Skeletal muscle tissue (tissue), 4 donors: ENCODE data around the gene SYTL5. TPM values are rescaled to one million over a fixed set of nuclear protein-coding genes. Genes with fewer than 3 reads are reported as not detected.

ENCODE experiments used
- H3K27ac ChIP-seq: one replicate; pipeline ENCODE4 v1.7.0; 2013; ENCODE audit warnings: mild to moderate bottlenecking, low read depth, low read length, inconsistent platforms
- H3K27me3 ChIP-seq, 3 donors: one replicate each; pipeline ENCODE4 v1.7.0; 2013; ENCODE audit warnings: low read length in 3 of 3; ENCODE audit not compliant: control insufficient read depth in 3 of 3, insufficient read depth in 3 of 3
- H3K36me3 ChIP-seq, 3 donors: one replicate each; pipeline ENCODE4 v1.7.0; 2013; ENCODE audit warnings: low read length in 3 of 3; ENCODE audit not compliant: control insufficient read depth in 3 of 3, insufficient read depth in 3 of 3
- H3K4me1 ChIP-seq, 3 donors: one replicate each; pipeline ENCODE4 v1.7.0; 2013; ENCODE audit warnings: low read length in 3 of 3, mild to moderate bottlenecking in 3 of 3; ENCODE audit not compliant: control insufficient read depth in 3 of 3, insufficient read depth in 3 of 3
- H3K4me3 ChIP-seq, 3 donors: one replicate each; pipeline ENCODE4 v1.7.0; 2013; ENCODE audit warnings: low read length in 3 of 3
- H3K9ac ChIP-seq, 3 donors: one replicate each; pipeline ENCODE4 v1.7.0; 2013; ENCODE audit warnings: low read length in 3 of 3, mild to moderate bottlenecking in 3 of 3, moderate library complexity in 2 of 3, low read depth in 1 of 3
- H3K9me3 ChIP-seq, 3 donors: one replicate each; pipeline ENCODE4 v1.7.0; 2013; ENCODE audit warnings: low read length in 3 of 3; ENCODE audit not compliant: control insufficient read depth in 3 of 3
- total RNA-seq: library from RNA; depleted of rRNA; stranded (reverse); fragments of >200 nt; gene quantifications from one replicate; pipeline ENCODE4 v1.2.3, GENCODE V29; 2014
- donor health status: Osteomylitis.

SYTL5 gene
- total RNA-seq, 1 donor from 2014 or later: not detected

DNA sequence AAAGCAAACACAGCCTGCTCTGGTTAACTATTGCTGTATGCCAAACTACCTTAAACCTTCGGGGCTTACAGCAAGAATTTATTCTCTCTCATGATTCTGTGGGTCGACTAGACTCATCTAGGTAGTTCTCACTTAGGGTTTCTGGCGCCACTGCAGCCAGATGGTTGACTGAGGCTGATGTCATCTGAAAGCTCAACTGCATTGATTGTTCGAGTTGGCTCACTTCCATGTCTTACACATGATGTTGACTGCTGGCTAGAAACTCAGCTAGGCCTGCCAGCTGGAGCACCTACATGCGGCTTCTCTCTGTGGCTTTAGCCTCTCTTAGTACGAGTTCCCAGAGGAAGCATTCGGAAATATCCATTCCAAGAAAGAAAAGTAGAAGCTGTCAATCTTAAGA is 111.1 kb downstream of the SYTL5 start:
- no peaks in the 10 kb centered on the region for H3K27me3 ChIP-seq

DNA sequence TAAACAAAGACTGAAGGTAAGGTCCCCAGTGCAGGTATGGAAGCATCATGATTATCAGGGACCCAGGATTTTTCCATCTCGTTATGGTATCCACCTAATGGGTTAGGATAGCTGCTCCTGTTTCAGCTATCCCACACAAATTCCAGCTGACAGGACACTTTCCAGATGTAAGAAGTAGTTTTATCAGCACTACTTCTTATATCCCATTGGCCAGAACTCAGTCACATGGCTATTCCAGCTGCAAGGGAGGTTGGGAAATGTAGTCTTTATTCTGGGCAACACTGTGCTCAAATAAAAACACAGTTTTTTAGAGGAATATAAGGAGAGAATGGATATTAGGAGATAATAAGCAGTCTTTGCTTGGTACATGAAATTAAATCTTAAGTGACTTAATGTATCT is 117.6 kb downstream of the SYTL5 start:
- Histone ChIP-seq H3K9me3 (no peaks in the 10 kb centered on the region), H3K27me3 (no peaks in the 10 kb centered on the region), H3K27ac (no peak overlapping the region), H3K4me3 (no peak overlapping the region), H3K9ac (no peak overlapping the region), H3K4me1 (no peaks in the 10 kb centered on the region), H3K36me3 (no peaks in the 10 kb centered on the region)

More for the DNA sequence above, 111.1 kb downstream of the SYTL5 start:
- Histone ChIP-seq H3K36me3 (no peaks in the 10 kb centered on the region), H3K27ac (no peak overlapping the region), H3K9me3 (no peaks in the 10 kb centered on the region), H3K9ac (no peak overlapping the region), H3K4me1 (no peaks in the 10 kb centered on the region), H3K4me3 (no peak overlapping the region)

DNA sequence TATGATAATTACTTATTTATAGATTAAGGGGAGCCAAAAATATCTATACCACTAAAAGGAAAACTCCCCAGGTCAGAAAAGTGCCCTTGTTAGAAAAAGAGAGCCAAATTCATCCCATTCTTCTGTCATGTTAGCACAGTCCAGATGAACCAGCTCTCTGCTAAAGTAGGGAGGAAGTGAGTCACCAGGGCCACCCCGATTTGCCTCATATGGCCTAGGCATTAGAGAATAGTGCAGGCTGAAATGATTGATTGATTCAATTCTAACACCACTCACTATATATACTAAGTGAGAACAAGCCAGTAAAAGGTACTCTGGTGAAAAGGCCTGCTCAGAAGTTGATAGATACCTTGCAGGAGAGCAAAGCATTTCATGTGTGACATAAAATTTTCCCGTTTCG is 119.8 kb downstream of the SYTL5 start:
- Histone ChIP-seq H3K27ac (no peak overlapping the region), H3K4me3 (no peak overlapping the region), H3K9ac (no peak overlapping the region), H3K9me3 (no peaks in the 10 kb centered on the region), H3K4me1 (no peaks in the 10 kb centered on the region), H3K27me3 (no peaks in the 10 kb centered on the region), H3K36me3 (no peaks in the 10 kb centered on the region)

DNA sequence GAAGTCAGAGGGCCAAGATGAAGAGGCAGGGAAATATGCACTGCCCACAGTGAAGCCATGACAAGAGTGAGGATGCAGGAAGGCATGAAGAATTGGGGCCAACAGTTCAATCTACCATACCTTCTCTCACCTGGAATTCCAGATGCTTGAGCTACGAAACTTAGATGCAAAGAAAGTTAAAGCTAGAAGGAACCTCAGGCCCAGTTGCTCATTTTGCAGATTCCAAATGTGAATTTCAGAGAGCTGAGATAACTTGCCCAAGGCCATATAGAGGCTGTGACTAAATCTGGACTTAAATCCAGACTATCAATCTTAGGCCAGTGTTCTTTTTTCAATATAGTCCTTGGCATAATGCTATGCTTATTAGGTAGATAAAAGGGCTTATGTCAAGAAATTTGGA is 121.6 kb downstream of the SYTL5 start:
- Histone ChIP-seq H3K9ac (no peak overlapping the region), H3K4me3 (no peak overlapping the region), H3K4me1 (no peaks in the 10 kb centered on the region), H3K36me3 (no peaks in the 10 kb centered on the region), H3K27ac (no peak overlapping the region), H3K27me3 (no peaks in the 10 kb centered on the region), H3K9me3 (no peaks in the 10 kb centered on the region)

DNA sequence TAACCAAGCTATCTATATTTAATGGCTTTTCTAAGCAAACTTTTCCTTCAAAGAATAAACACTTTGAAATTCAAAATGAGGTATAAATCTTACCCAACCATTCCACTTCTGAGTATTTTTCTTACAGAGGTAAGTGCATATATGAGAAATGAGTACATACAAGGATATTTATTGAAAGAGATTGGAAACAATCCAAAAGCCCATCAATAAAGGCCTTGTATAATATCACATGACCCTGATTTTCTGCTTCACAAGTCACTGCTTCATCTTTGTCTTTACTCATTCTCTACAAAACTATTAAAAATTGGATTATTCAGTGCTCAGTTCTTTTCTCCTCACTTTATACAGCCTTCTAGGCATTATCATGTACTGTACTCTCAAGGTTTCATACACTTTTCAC is 123.0 kb downstream of the SYTL5 start:
- H3K4me3 ChIP-seq: no peak overlapping the region
- no peaks in the 10 kb centered on the region for H3K4me1 ChIP-seq
- H3K36me3 ChIP-seq: no peaks in the 10 kb centered on the region
- no peak overlapping the region for H3K27ac ChIP-seq
- H3K27me3 ChIP-seq: no peaks in the 10 kb centered on the region
- no peak overlapping the region for H3K9ac ChIP-seq
- H3K9me3 ChIP-seq: no peaks in the 10 kb centered on the region

DNA sequence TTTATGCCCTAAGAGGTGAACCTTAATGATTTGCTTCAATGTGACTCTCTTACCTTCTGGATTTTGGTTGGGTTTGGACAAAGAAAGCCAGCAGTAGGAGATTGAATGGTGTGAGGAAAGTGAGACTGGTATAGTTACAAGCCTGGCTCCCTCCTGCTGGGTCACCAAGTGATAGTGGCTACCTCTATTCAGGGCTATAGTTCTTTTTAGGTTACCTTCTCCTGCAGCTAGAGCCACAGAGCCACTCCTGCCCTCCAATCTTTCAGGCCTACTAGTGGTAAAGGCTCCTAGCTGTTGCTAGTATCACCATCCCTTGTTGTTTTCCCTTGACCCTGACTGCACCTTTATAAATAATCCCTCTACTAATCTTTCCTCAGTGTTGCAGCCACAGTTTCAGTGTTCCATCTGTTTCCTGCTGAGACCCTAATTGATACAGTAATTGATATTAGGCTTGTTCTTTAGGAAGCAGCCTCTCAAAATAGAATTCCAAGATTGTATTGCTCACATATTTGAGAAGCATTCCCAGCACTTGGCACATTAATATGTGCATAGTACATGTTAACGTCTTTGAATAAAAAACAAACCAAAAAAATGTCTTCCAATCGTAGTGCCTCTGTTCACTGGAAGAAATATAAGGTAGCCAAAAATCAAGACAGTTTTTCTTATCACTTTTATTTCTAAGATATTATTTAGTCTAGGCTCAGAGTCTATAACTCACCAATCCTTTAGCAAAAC is 132.0 kb downstream of the SYTL5 start:
- Histone ChIP-seq H3K36me3 (no peaks in the 10 kb centered on the region), H3K27ac (no peak overlapping the region), H3K9ac (no peak overlapping the region), H3K9me3 (no peaks in the 10 kb centered on the region), H3K27me3 (no peaks in the 10 kb centered on the region), H3K4me1 (no peaks in the 10 kb centered on the region), H3K4me3 (no peak overlapping the region)

DNA sequence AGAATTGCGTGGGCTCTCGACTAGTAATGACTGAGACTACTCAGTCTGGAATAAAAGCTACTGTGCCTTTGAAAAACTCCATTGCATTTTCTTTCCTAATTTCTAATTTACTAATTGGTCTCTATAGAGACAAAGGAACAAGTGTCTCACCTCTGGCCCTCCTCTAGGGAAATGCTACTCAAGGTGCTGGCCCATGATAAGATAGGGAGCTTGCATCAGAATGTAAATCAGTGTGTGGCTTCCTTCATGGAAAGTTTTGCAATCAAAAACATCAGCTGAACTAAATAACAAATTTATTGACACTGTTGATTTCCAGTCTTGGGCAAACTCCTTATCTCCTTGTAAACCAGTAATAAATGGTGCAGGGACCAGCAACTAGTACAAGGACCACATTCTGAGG is 132.5 kb downstream of the SYTL5 start:
- no peaks in the 10 kb centered on the region for H3K9me3 ChIP-seq
- H3K36me3 ChIP-seq: no peaks in the 10 kb centered on the region
- no peak overlapping the region for H3K27ac ChIP-seq
- H3K9ac ChIP-seq: no peak overlapping the region
- H3K4me1 ChIP-seq: no peaks in the 10 kb centered on the region
- H3K27me3 ChIP-seq: no peaks in the 10 kb centered on the region
- no peak overlapping the region for H3K4me3 ChIP-seq

DNA sequence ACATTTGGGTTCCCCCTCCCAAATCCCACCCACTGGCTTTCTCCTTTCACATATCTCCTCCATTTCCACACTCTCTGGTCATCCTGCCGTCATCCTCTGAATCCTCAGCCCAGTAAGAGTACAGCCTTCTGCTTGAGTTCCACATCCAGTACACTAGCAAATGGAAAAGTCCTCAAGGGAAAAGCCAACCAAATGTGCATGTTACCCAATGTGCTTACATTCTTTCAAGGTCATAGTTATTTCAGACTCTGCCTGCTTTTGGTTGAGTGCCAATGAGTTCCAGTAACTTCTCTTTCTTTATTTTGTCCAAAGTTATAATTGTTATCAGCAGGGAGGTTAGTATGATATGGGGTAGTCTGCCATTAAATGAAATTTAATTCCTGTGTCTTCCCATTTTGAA is 136.3 kb downstream of the SYTL5 start:
- no peak overlapping the region for H3K9ac ChIP-seq
- H3K9me3 ChIP-seq: no peaks in the 10 kb centered on the region
- H3K27ac ChIP-seq: no peak overlapping the region
- no peak overlapping the region for H3K4me3 ChIP-seq
- no peaks in the 10 kb centered on the region for H3K36me3 ChIP-seq
- no peaks in the 10 kb centered on the region for H3K27me3 ChIP-seq
- H3K4me1 ChIP-seq: no peaks in the 10 kb centered on the region

DNA sequence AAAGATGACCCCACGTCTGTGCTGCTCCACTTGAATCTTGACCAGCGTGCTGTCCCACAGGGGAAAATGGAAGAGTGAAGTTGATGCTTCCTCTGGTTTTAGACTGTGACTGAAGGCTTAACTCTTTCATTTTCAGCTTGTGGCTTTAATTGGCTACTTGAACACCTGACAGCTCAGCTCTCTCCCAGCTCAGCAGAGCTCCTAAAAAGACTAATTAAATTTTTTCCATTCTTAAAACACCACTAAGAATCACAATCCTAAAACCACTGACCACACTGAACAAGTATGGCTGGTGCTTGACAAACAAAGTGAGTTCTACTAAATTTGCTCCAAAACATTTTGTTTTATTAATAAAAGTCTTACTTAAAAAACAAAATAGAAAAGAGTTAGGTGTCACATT is 142.7 kb downstream of the SYTL5 start:
- H3K36me3 ChIP-seq: no peaks in the 10 kb centered on the region
- no peak overlapping the region for H3K27ac ChIP-seq
- H3K4me3 ChIP-seq: no peak overlapping the region
- no peaks in the 10 kb centered on the region for H3K9me3 ChIP-seq
- no peak overlapping the region for H3K9ac ChIP-seq
- peaks cover 0 to 5% (median 0%) of the 10 kb centered on the region in 3 donors for H3K27me3 ChIP-seq
- H3K4me1 ChIP-seq: no peaks in the 10 kb centered on the region

DNA sequence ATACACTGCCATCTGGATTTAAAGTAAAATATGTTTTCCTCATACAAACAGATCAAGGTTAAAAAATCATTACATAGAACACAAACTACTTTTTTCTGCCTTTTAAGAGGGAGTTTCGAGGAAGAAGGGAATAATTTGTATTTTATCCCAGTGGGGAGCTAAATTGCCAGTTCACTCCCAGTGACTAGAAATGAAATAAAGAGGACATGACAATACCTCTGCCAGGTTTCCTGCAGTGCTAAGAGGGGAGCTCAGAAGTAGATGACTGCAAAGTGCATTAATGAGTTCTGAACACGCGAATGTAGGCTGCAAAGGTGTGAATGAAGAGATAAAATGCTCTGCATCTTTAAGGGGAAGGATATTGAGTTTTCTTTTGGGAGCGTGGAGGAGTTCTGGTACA is 144.6 kb downstream of the SYTL5 start:
- H3K9me3 ChIP-seq: no peaks in the 10 kb centered on the region
- peaks cover 0 to 5% (median 0%) of the 10 kb centered on the region in 3 donors for H3K27me3 ChIP-seq
- no peaks in the 10 kb centered on the region for H3K36me3 ChIP-seq
- H3K27ac ChIP-seq: no peak overlapping the region
- H3K4me1 ChIP-seq: no peaks in the 10 kb centered on the region
- no peak overlapping the region for H3K9ac ChIP-seq
- no peak overlapping the region for H3K4me3 ChIP-seq
